HAP-1 (cell line): ENCODE measurements around the gene TBX4.

Source experiments
- DNase-seq, 2 experiments: peaks; one replicate each; pipeline ENCODE4 v3.0.0-alpha.2; 2016 to 2020; ENCODE audit warnings: low spot score in 2 of 2
- H3K27me3 ChIP-seq: fragments of 250-450 bp; sonication (Bioruptor Pico); 2 replicates; pipeline ENCODE4 v1.5.1; 2020; ENCODE audit warnings: low read depth, mild to moderate bottlenecking, moderate library complexity
- H3K36me3 ChIP-seq: fragments of 250-450 bp; sonication (Bioruptor Pico); replicated peaks from 2 replicates; pipeline ENCODE4 v1.5.1; 2020; ENCODE audit warnings: mild to moderate bottlenecking
- H3K4me1 ChIP-seq: fragments of 250-450 bp; sonication (Bioruptor Pico); 2 replicates; pipeline ENCODE4 v1.5.1; 2020; ENCODE audit warnings: mild to moderate bottlenecking
- H3K4me3 ChIP-seq: fragments of 250-450 bp; sonication (Bioruptor Pico); 2 replicates; pipeline ENCODE4 v1.5.1; 2020; ENCODE audit warnings: mild to moderate bottlenecking, moderate library complexity
- H3K9me3 ChIP-seq: fragments of 250-450 bp; sonication (Bioruptor Pico); 2 replicates; pipeline ENCODE4 v1.5.1; 2020; ENCODE audit warnings: mild to moderate bottlenecking, moderate library complexity
- in situ Hi-C: fragments of 300-500 bp; cut with MboI; formaldehyde crosslinking; loops from 3 replicates; pipeline ENCODE4 v1.14.3; 2020; ENCODE audit warnings: low sequenced_read_pairs, inconsistent platforms, mixed read lengths

The TBX4 gene

GRCh38 chr17:61457226-61457983 is 5.2 kb downstream of the TBX4 start:
- H3K4me3 ChIP-seq: no peak overlapping the region
- H3K27me3 ChIP-seq: no peaks in the 10 kb centered on the region
- in situ Hi-C loops: no loop called here

DNA sequence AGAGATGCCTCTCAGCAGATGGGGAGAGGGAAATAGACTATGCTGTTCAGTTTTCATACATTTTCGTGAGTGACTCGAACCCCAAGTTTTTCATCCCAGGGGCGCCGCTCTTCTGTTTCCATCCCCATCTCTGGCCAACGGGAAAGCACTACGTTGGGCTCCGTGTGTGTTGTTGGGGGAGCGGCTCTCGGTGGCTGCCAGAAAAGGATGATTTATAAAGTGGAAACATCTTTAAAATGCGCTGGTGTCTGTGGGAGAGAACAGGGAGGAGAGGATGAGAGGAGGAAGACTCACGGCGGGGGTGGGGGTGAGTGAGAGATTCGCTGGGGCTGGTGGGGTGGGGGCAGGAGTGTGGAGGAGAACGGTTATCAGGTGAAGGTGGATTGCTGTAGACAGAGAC is 5.8 kb downstream of the TBX4 start:
- H3K4me1 ChIP-seq: 0 out of 2 replicates have a peak, but pooled peaks cover 4% of the 10 kb centered on the region
- in situ Hi-C loops: no loop called here
- H3K36me3 ChIP-seq: no peaks in the 10 kb centered on the region
- no peak for DNase-seq
- H3K4me3 ChIP-seq: no peak overlapping the region
- H3K27me3 ChIP-seq: no peaks in the 10 kb centered on the region
- no peaks in the 10 kb centered on the region for H3K9me3 ChIP-seq

More at GRCh38 chr17:61457226-61457983, 5.2 kb downstream of the TBX4 start:
- Histone ChIP-seq H3K4me1 (0 out of 2 replicates have a peak, but pooled peaks cover 4% of the 10 kb centered on the region), H3K36me3 (no peaks in the 10 kb centered on the region), H3K9me3 (no peaks in the 10 kb centered on the region)
- DNase-seq: no peak

- in situ Hi-C loops: no loop called here
- DNase-seq: no peak
- H3K4me1 ChIP-seq: 0 out of 2 replicates have a peak, but pooled peaks cover 4% of the 10 kb centered on the region
- H3K27me3 ChIP-seq: no peaks in the 10 kb centered on the region
- no peak overlapping the region for H3K4me3 ChIP-seq
- no peaks in the 10 kb centered on the region for H3K9me3 ChIP-seq
- no peaks in the 10 kb centered on the region for H3K36me3 ChIP-seq
Observed at GRCh38 chr17:61458421-61459141, 6.4 kb downstream of the TBX4 start.

GRCh38 chr17:61459142-61459809 is 7.1 kb downstream of the TBX4 start:
- H3K27me3 ChIP-seq: no peaks in the 10 kb centered on the region
- no peak overlapping the region for H3K4me3 ChIP-seq
- no peaks in the 10 kb centered on the region for H3K9me3 ChIP-seq
- in situ Hi-C loops: no loop called here
- H3K36me3 ChIP-seq: no peaks in the 10 kb centered on the region
- no peak for DNase-seq
- 0 out of 2 replicates have a peak, but pooled peaks cover 4% of the 10 kb centered on the region for H3K4me1 ChIP-seq

- Histone ChIP-seq H3K4me3 (no peak overlapping the region), H3K9me3 (no peaks in the 10 kb centered on the region), H3K27me3 (no peaks in the 10 kb centered on the region), H3K4me1 (0 out of 2 replicates have a peak, but pooled peaks cover 4% of the 10 kb centered on the region), H3K36me3 (no peaks in the 10 kb centered on the region)
- in situ Hi-C loops: no loop called here
- DNase-seq: no peak
Observed at GRCh38 chr17:61459939-61460718, 7.9 kb downstream of the TBX4 start.

DNA sequence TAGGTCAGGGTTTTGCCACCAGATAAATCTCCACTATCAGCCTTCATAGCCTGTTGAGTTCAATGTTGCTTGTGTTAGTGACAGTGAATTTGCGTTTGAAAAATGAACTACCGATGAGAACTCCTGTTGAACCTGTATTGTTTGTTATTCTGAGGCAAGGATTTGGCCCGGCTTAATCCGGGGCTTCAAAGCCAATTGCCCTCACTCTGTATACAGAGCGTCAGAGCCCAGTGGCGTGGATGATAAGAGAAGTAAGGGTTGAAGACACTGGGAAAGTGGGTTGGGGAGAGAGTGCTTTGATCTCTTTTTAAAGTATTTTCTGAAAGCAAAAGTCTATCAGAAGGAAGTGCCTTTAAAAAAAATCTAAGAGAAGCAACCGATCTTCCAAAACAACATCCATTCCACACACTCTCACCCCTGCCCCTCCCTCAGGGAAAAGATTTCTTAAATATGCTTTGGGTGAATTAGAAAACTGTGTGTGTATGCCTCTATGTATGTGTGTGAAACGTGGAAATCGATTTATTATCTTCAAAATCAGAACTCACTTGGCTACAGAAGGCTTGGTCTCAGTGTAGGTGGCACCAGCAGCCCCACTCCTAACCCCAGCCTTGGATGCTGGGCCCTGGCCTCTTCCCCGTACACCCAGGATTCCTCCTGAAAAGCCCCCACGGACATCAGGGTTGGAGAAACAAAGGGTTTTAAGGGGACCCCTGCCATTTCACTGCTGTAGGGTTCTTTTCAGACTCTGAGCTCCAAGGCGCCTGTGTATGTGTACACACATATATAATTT is 8.8 kb downstream of the TBX4 start:
- Histone ChIP-seq H3K4me3 (no peak overlapping the region), H3K27me3 (no peaks in the 10 kb centered on the region), H3K36me3 (no peaks in the 10 kb centered on the region), H3K4me1 (0 out of 2 replicates have a peak, but pooled peaks cover 4% of the 10 kb centered on the region), H3K9me3 (no peaks in the 10 kb centered on the region)
- in situ Hi-C loops: no loop called here
- no peak for DNase-seq

- in situ Hi-C loops: no loop called here
- Histone ChIP-seq H3K9me3 (no peaks in the 10 kb centered on the region), H3K36me3 (no peaks in the 10 kb centered on the region), H3K4me1 (0 out of 2 replicates have a peak, but pooled peaks cover 4% of the 10 kb centered on the region), H3K4me3 (no peak overlapping the region), H3K27me3 (no peaks in the 10 kb centered on the region)
- no peak for DNase-seq
Observed at GRCh38 chr17:61461586-61461966, 9.4 kb downstream of the TBX4 start.

- in situ Hi-C loops: no loop called here
- peak in 1 of 2 experiments; percentile 27 for DNase-seq
- no peaks in the 10 kb centered on the region for H3K9me3 ChIP-seq
- H3K4me1 ChIP-seq: 0 out of 2 replicates have a peak, but pooled peaks cover 4% of the 10 kb centered on the region
- H3K27me3 ChIP-seq: no peaks in the 10 kb centered on the region
- no peaks in the 10 kb centered on the region for H3K36me3 ChIP-seq
- peak overlapping the region; percentile 4; the same call in 1 of the 2 replicates for H3K4me3 ChIP-seq
Observed at GRCh38 chr17:61461967-61462718, 9.9 kb downstream of the TBX4 start.

GRCh38 chr17:61462719-61463315 is 10.6 kb downstream of the TBX4 start:
- H3K27me3 ChIP-seq: no peaks in the 10 kb centered on the region
- H3K4me1 ChIP-seq: 0 out of 2 replicates have a peak, but pooled peaks cover 4% of the 10 kb centered on the region
- in situ Hi-C loops: no loop called here

GRCh38 chr17:61463316-61464129 is 11.3 kb downstream of the TBX4 start:
- Histone ChIP-seq H3K27me3 (no peaks in the 10 kb centered on the region), H3K9me3 (no peaks in the 10 kb centered on the region), H3K4me3 (no peak overlapping the region), H3K36me3 (no peaks in the 10 kb centered on the region), H3K4me1 (0 out of 2 replicates have a peak, but pooled peaks cover 4% of the 10 kb centered on the region)
- peak in 1 of 2 experiments; percentile 28 for DNase-seq
- in situ Hi-C loops: no loop called here

More at GRCh38 chr17:61462719-61463315, 10.6 kb downstream of the TBX4 start:
- Histone ChIP-seq H3K9me3 (no peaks in the 10 kb centered on the region), H3K36me3 (no peaks in the 10 kb centered on the region), H3K4me3 (no peak overlapping the region)
- DNase-seq: no peak

DNA sequence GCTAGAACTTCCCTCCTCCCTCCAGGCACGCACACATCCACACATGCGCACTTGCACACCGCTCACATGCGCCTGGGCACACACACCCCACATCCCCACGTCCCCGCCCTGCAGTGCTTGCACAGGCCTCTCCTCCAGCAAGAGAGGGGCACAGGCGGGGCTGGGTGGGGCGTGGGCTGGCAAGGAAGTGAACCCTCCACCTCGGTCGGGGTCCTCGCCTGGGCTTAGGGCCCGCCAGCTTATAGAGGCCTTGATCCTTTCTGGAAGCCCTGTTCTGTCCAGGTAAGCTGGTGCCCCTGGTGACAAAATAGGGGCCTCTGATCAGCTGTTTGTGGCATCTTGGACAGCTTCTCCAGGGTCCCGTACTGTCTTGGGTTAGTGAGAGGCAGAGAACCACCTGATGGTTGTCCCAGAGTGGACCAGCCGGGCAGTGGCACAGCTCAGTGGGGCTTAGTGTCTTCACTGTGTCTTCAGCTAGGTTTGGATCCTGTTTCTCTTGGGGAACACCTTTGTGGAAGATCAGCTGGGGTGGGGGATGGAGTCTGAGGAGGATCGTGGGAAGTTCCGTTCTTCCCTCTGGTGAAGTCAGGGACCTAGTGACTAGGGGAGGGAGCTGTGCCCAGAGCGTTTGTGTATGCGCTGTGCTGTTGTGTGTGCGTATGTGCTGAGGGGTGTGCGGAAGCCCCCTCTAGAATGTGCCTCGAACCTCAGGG is 12.1 kb downstream of the TBX4 start:
- DNase-seq: no peak
- Histone ChIP-seq H3K36me3 (no peaks in the 10 kb centered on the region), H3K4me3 (no peak overlapping the region), H3K9me3 (no peaks in the 10 kb centered on the region), H3K4me1 (0 out of 2 replicates have a peak, but pooled peaks cover 4% of the 10 kb centered on the region), H3K27me3 (no peaks in the 10 kb centered on the region)
- in situ Hi-C loops: no loop called here
